SH-SY5Y (cell line): Measurements from ENCODE around the gene COL6A1.

Experiments used
- GATA2 ChIP-seq: IDR thresholded peaks from 2 replicates; pipeline ENCODE4 v1.6.1; 2011; ENCODE audit warnings: mild to moderate bottlenecking, low read depth, low read length
- GATA3 ChIP-seq: IDR thresholded peaks from 2 replicates; pipeline ENCODE4 v1.6.1; 2011; ENCODE audit warnings: low read depth, mild to moderate bottlenecking, low read length, moderate library complexity

- TF ChIP-seq GATA2 (no peak), GATA3 (no peak)
These were observed 38.6 kb upstream of the COL6A1 start for GRCh38 chr21:45942755-45943629.
